ENCODE results near the gene IGFL3. TPM values are rescaled to one million over a fixed set of nuclear protein-coding genes. Genes with fewer than 3 reads are reported as not detected.

IGFL3 gene
- polyA plus RNA-seq, 1 of the 3 experiments (the other 2 are of a cell fraction): not detected

DNA sequence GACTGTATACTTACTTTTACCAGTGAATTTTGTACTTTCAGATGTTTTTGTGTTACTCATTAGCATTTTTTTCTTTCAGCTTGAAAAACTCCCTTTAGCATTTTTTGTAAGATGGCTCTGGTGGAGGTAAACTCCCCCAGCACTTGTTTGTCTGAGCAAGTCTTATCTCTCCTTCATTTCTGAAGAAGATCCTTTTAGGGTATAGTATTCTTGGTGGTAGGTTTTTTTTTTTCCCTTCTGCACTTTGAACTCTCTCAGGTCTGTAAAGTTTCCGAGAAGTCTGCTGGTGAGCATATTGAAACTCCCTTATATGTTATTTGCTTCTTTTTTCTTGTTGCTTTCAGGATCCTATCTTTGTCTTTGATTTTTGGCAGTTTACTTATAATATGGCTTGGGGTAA lies 35.1 kb downstream of the IGFL3 start:
- H3K9ac ChIP-seq: no peak overlapping the region
- no peak overlapping the region for H2AFZ ChIP-seq (ENCODE audit: low read depth)
- no peaks in the 10 kb centered on the region for H4K20me1 ChIP-seq (ENCODE audit: insufficient read depth)
- no peaks in the 10 kb centered on the region for H3K36me3 ChIP-seq (replicated peaks in 1 of 2; ENCODE audit: control insufficient read depth in 1 of 2, insufficient read depth in 2 of 2, low read length in 1 of 2)
- H3K27me3 ChIP-seq (ENCODE audit: insufficient read depth): no peaks in the 10 kb centered on the region
- TF ChIP-seq MXI1 (IDR thresholded peaks at IDR 0.05; ENCODE audit: low read depth, low read length) (no peak), GATA2 (CRISPR knock-in tag; IDR thresholded peaks at IDR 0.05) (no peak), SMC3 (IDR thresholded peaks at IDR 0.05; ENCODE audit: low read depth, low read length) (no peak), TEAD4 (IDR thresholded peaks at IDR 0.05; ENCODE audit: borderline replicate concordance, insufficient read depth) (no peak)
- H3K9me2 ChIP-seq: no peaks in the 10 kb centered on the region
- ChIA-PET POLR2A (no interaction called here), CTCF (interaction anchor here (0.6 to 2.9 kb wide), 7 partner anchors 10 to 176 kb away, joined by 3 to 15 read pairs (median 4); no protein-coding TSS in a partner anchor)
- 27% methylated on average over 1 of the region's 1 CpG for WGBS (ENCODE audit: low lambda C conversion rate)
- peaks cover 6% of the 10 kb centered on the region for H3F3A ChIP-seq (replicated peaks; ENCODE audit: insufficient read depth)
- no peak for DNase-seq
- no peaks in the 10 kb centered on the region for H3K4me1 ChIP-seq (ENCODE audit: control insufficient read depth in 1 of 2, insufficient read depth in 2 of 2, low read depth in 1 of 2, low read length in 1 of 2)
- H3K27ac ChIP-seq (ENCODE audit: low read depth in 2 of 2, low read length in 1 of 2): no peak overlapping the region
- H3K9me3 ChIP-seq: peaks cover 17% of the 10 kb centered on the region
- H3K4me3 ChIP-seq (ENCODE audit: low read depth in 2 of 2, low read length in 1 of 2): no peak overlapping the region
- no peak overlapping the region for H3K4me2 ChIP-seq
- no peaks in the 10 kb centered on the region for H3K79me2 ChIP-seq (ENCODE audit: insufficient read depth)

DNA sequence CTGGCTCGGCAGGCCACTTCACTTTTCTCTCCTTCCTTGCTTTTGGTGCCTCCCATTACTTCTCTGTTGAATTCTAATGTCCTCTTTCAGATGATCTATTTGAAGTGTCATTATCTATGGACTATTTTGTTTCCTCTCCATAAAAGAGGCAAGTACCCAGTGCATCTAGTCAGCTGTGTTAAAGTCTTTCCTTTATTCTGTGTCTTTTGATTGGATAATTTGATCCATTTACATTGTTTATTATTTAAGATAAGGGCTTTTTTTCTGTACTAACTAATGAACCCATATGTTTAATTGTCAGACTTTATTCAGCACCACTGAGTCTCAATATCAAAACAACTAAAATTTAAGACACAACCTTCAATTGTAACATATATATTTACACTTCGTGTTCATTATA lies 36.4 kb downstream of the IGFL3 start:
- no peaks in the 10 kb centered on the region for H3K4me1 ChIP-seq (ENCODE audit: control insufficient read depth in 1 of 2, insufficient read depth in 2 of 2, low read depth in 1 of 2, low read length in 1 of 2)
- DNase-seq: no peak
- WGBS (ENCODE audit: low lambda C conversion rate): 39% methylated on average over 2 of the region's 2 CpGs
- ChIA-PET CTCF (interaction anchor here (0.8 to 2.9 kb wide), 6 partner anchors 10 to 193 kb away, joined by 3 to 15 read pairs (median 5); no protein-coding TSS in a partner anchor), POLR2A (no interaction called here)
- H3K9ac ChIP-seq: no peak overlapping the region
- H3K4me2 ChIP-seq: no peak overlapping the region
- H3K27me3 ChIP-seq (ENCODE audit: insufficient read depth): no peaks in the 10 kb centered on the region
- H3K9me3 ChIP-seq: peaks cover 17% of the 10 kb centered on the region
- no peak overlapping the region for H2AFZ ChIP-seq (ENCODE audit: low read depth)
- no peaks in the 10 kb centered on the region for H3K79me2 ChIP-seq (ENCODE audit: insufficient read depth)
- no peaks in the 10 kb centered on the region for H4K20me1 ChIP-seq (ENCODE audit: insufficient read depth)
- H3K9me2 ChIP-seq: no peaks in the 10 kb centered on the region
- H3K36me3 ChIP-seq (replicated peaks in 1 of 2; ENCODE audit: control insufficient read depth in 1 of 2, insufficient read depth in 2 of 2, low read length in 1 of 2): no peaks in the 10 kb centered on the region
- peaks cover 6% of the 10 kb centered on the region for H3F3A ChIP-seq (replicated peaks; ENCODE audit: insufficient read depth)
- TF ChIP-seq RXRA (IDR thresholded peaks at IDR 0.05; ENCODE audit: borderline replicate concordance, low read depth) (no peak), NRF1 (IDR thresholded peaks at IDR 0.05; ENCODE audit: low read depth, low read length) (no peak), TCF12 (IDR thresholded peaks at IDR 0.05) (no peak), FOXJ3 (CRISPR knock-in tag; IDR thresholded peaks at IDR 0.05) (no peak)
- TF ChIP-seq, protein P1, sequence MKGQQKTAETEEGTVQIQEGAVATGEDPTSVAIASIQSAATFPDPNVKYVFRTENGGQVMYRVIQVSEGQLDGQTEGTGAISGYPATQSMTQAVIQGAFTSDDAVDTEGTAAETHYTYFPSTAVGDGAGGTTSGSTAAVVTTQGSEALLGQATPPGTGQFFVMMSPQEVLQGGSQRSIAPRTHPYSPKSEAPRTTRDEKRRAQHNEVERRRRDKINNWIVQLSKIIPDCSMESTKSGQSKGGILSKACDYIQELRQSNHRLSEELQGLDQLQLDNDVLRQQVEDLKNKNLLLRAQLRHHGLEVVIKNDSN (IDR thresholded peaks at IDR 0.05; ENCODE audit: borderline replicate concordance, low read depth): no peak
- H3K4me3 ChIP-seq (ENCODE audit: low read depth in 2 of 2, low read length in 1 of 2): no peak overlapping the region
- H3K27ac ChIP-seq (ENCODE audit: low read depth in 2 of 2, low read length in 1 of 2): no peak overlapping the region

DNA sequence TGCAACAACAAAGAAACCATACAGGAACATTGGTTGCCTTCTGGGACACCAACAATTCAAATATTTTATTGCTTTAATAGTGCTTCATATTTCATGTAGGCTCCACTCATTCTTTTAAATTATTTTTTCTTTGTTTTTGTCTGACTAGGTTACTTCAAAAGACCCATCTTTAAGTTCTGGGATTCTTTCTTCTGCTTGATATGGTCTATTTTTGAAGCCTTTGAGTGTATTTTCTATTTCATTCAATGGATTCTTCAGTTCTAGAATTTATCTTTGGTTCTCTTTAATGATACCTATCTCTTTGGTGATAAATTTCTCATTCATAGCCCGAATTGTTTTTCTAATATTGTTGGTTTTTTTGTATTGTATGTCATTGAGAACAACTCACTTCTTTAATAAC lies 38.6 kb downstream of the IGFL3 start:
- Histone ChIP-seq H3K36me3 (replicated peaks in 1 of 2; ENCODE audit: control insufficient read depth in 1 of 2, insufficient read depth in 2 of 2, low read length in 1 of 2) (no peaks in the 10 kb centered on the region), H3K9me3 (peaks cover 17% of the 10 kb centered on the region), H3K4me2 (no peak overlapping the region), H3K4me3 (ENCODE audit: low read depth in 2 of 2, low read length in 1 of 2) (no peak overlapping the region), H3K4me1 (ENCODE audit: control insufficient read depth in 1 of 2, insufficient read depth in 2 of 2, low read depth in 1 of 2, low read length in 1 of 2) (peaks cover under 1 to 12% of the 10 kb centered on the region in 2 experiments; a peak in 1 of 4 replicates), H3K79me2 (ENCODE audit: insufficient read depth) (no peaks in the 10 kb centered on the region), H4K20me1 (ENCODE audit: insufficient read depth) (no peaks in the 10 kb centered on the region), H3K27me3 (ENCODE audit: insufficient read depth) (no peaks in the 10 kb centered on the region), H3K27ac (ENCODE audit: low read depth in 2 of 2, low read length in 1 of 2) (no peak overlapping the region), H3K9me2 (no peaks in the 10 kb centered on the region), H2AFZ (ENCODE audit: low read depth) (no peak overlapping the region), H3F3A (replicated peaks; ENCODE audit: insufficient read depth) (peaks cover 22% of the 10 kb centered on the region), H3K9ac (no peak overlapping the region)
- DNase-seq: no peak
- ChIA-PET CTCF (interaction anchor here (2.4 to 10.3 kb wide), 2 partner anchors 57 to 181 kb away, joined by 6 to 132 read pairs; no protein-coding TSS in a partner anchor), POLR2A (no interaction called here)
- 2% methylated on average over 1 of the region's 1 CpG for WGBS (ENCODE audit: low lambda C conversion rate)
- TF ChIP-seq GABPA (IDR thresholded peaks at IDR 0.05; ENCODE audit: low read depth) (no peak), TAF1 (IDR thresholded peaks at IDR 0.05; ENCODE audit: borderline replicate concordance, low read depth, low read length) (no peak), EZH2phosphoT487 (IDR thresholded peaks at IDR 0.05; ENCODE audit: borderline replicate concordance, low read depth) (no peak), CTCF (IDR thresholded peaks at IDR 0.05) (no peak), NFIC (IDR thresholded peaks at IDR 0.05; ENCODE audit: borderline replicate concordance) (no peak), RXRA (IDR thresholded peaks at IDR 0.05; ENCODE audit: borderline replicate concordance, low read depth) (no peak), FOXJ3 (CRISPR knock-in tag; IDR thresholded peaks at IDR 0.05) (no peak), SIN3A (IDR thresholded peaks at IDR 0.05; ENCODE audit: borderline replicate concordance, low read depth, low read length) (no peak), RCOR1 (IDR thresholded peaks at IDR 0.05; ENCODE audit: low read length) (no peak)
- TF ChIP-seq, protein P2, sequence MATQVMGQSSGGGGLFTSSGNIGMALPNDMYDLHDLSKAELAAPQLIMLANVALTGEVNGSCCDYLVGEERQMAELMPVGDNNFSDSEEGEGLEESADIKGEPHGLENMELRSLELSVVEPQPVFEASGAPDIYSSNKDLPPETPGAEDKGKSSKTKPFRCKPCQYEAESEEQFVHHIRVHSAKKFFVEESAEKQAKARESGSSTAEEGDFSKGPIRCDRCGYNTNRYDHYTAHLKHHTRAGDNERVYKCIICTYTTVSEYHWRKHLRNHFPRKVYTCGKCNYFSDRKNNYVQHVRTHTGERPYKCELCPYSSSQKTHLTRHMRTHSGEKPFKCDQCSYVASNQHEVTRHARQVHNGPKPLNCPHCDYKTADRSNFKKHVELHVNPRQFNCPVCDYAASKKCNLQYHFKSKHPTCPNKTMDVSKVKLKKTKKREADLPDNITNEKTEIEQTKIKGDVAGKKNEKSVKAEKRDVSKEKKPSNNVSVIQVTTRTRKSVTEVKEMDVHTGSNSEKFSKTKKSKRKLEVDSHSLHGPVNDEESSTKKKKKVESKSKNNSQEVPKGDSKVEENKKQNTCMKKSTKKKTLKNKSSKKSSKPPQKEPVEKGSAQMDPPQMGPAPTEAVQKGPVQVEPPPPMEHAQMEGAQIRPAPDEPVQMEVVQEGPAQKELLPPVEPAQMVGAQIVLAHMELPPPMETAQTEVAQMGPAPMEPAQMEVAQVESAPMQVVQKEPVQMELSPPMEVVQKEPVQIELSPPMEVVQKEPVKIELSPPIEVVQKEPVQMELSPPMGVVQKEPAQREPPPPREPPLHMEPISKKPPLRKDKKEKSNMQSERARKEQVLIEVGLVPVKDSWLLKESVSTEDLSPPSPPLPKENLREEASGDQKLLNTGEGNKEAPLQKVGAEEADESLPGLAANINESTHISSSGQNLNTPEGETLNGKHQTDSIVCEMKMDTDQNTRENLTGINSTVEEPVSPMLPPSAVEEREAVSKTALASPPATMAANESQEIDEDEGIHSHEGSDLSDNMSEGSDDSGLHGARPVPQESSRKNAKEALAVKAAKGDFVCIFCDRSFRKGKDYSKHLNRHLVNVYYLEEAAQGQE (IDR thresholded peaks at IDR 0.05; ENCODE audit: low read depth, low read length): no peak

Measured in SK-N-SH (cell line).